ENCODE results near the gene LSAMP. TPM values are rescaled to one million over a fixed set of nuclear protein-coding genes. Genes with fewer than 3 reads are reported as not detected.

The LSAMP gene
- total RNA-seq, 4 donors from 2014 or later: 1.9 to 19.7 (median 2.8) TPM

GRCh38 chr3:116392291-116392690 is 53.0 kb downstream of the LSAMP start:
- ATAC-seq (ENCODE audit: low FRiP score): no peak
- DNase-seq (ENCODE audit: low spot score): no peak
- no peak for TF ChIP-seq CTCF (IDR thresholded peaks at IDR 0.05)

- peak; percentile 31 for ATAC-seq (ENCODE audit: low FRiP score)
- no peak for TF ChIP-seq CTCF (IDR thresholded peaks at IDR 0.05)
- DNase-seq (ENCODE audit: low spot score): no peak
Observed at GRCh38 chr3:116391296-116392201, 53.7 kb downstream of the LSAMP start.

- TF ChIP-seq CTCF (IDR thresholded peaks at IDR 0.05): no peak
- DNase-seq (ENCODE audit: low spot score): no peak
- ATAC-seq (ENCODE audit: low FRiP score): no peak
Observed at GRCh38 chr3:116390318-116390717, 55.0 kb downstream of the LSAMP start.

GRCh38 chr3:116388867-116389385 is 56.4 kb downstream of the LSAMP start:
- DNase-seq (ENCODE audit: low spot score) (no peak), ATAC-seq (ENCODE audit: low FRiP score) (no peak)
- TF ChIP-seq CTCF (IDR thresholded peaks at IDR 0.05): no peak

GRCh38 chr3:116386168-116386567 is 59.1 kb downstream of the LSAMP start:
- no peak for TF ChIP-seq CTCF (IDR thresholded peaks at IDR 0.05)
- DNase-seq (ENCODE audit: low spot score) (no peak), ATAC-seq (ENCODE audit: low FRiP score) (no peak)

- TF ChIP-seq CTCF (IDR thresholded peaks at IDR 0.05): no peak
- ATAC-seq (ENCODE audit: low FRiP score) (no peak), DNase-seq (ENCODE audit: low spot score) (no peak)
Observed at GRCh38 chr3:116384717-116385116, 60.6 kb downstream of the LSAMP start.

GRCh38 chr3:116378077-116378476 is 67.2 kb downstream of the LSAMP start:
- no peak for TF ChIP-seq CTCF (IDR thresholded peaks at IDR 0.05)
- no peak for DNase-seq (ENCODE audit: low spot score)
- no peak for ATAC-seq (ENCODE audit: low FRiP score)
